GM12892 (cell line): ENCODE results near the gene C9orf153.

Experiments used
- POLR2A ChIP-seq: IDR thresholded peaks from 2 replicates; pipeline ENCODE4 v1.6.1; 2011; ENCODE audit warnings: low read depth, low read length, control low read depth
- POLR2AphosphoS5 ChIP-seq: IDR thresholded peaks from 2 replicates; pipeline ENCODE4 v1.6.1; 2011; ENCODE audit warnings: low read depth, low read length, control low read depth
- TAF1 ChIP-seq: IDR thresholded peaks from 2 replicates; pipeline ENCODE4 v1.6.1; 2011; ENCODE audit warnings: low read depth, mild to moderate bottlenecking, control low read depth, low read length, borderline replicate concordance

DNA sequence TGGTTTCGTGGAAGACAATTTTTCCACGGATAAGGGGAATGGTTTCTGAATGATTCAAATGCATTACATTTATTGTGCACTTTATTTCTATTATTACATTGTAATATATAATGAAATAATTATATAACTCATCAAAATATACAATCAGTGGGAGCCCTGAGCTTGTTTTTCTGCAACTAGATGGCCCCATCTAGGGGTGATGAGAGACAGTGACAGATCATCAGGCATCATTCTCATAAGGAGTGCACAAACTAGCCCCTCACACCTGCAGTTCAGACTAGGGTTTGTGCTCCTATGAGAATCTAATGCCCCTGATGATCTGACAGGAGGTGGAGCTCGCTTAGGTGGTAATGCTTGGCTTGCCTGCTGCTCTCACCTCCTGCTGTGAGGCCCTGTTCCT, 16.5 kb upstream of the C9orf153 start:
- TF ChIP-seq POLR2A: no peak
- TF ChIP-seq TAF1: no peak
- no peak for TF ChIP-seq POLR2AphosphoS5
